Putamen (tissue), 1 donor: Measurements from ENCODE around the gene IGSF5.

ENCODE experiments used
- DNase-seq: peaks from one replicate; pipeline ENCODE4 v3.0.0-alpha.2; 2016; ENCODE audit warnings: low spot score

The IGSF5 gene

DNA sequence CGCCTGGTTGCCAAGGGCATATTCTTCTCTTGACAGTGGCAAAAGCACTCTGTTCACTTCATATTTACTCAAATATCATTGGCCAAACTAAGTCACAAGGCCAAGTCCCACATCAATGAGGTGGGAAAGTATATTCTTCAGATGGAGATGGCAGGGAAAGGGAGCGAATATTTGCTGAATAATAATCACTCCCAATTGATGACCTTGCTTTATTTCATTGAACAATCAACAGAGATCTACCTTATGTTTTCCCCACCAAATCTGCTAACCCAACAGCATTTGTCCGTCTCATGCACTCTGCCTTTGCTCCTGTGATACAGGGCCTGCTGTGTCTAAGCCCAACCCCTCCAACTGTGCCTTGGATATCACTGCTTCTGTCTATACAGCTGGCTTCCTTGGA, 77.1 kb downstream of the IGSF5 start:
- DNase-seq: no peak

DNA sequence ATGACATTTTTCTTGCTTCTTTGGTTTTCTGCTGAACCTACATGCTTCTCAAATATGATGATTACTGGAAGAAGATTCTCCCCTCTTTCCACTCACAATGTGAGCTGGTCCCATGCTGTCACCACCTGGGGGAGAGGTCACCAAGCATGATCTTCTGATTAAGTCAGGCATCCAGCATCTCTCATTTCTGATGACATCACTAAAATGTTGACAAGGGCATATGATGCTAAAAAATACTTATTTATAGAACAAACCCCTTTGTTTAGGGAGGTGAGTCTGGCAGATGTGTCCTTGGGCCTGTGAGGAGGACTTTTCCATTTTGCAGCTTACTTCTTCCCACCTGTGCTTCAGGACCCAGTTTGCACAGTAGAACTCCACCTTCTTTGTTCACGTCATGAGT, 80.3 kb downstream of the IGSF5 start:
- no peak for DNase-seq

DNA sequence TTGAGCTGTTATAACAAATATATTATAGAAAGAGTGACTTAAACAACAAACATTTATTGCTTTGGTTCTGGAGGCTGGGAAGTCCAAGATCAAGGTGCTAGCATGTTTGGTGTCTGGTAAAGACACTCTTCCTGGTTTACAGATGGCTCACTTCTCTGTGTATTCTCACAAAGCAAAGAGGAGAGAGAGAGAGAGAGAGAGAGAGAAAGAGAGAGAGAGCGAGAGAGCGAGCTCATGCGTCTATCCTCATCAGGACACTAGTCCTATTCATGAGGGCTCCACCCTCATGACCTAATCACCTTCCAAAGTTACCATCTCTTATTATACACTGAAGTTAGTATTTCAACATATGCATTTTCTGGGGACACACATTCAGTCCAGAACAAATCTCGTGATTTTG, 89.6 kb downstream of the IGSF5 start:
- DNase-seq: no peak

DNA sequence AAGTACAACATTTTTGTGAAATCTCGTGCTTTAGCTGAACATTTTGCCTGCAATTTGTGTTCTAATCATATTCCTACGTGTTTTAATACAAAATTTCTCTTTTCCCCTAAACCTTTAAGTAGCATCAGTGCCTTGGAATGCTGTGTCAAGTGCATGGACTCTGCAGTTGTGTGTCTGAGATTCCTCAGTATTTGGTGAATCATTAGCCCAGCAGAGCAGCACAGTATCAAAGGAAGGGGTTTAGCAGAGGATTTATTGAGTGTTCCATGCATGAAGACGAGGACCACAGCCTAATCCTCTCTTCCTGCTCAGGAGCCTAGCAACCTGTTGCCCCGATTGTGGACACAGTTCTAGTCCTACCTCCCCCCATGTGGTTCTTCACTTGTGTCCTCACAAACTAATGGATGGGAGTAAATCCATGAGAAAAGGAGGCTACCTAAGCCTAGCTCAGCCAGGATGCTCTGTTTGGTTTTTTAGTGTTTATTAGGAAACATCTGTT, 92.9 kb downstream of the IGSF5 start:
- DNase-seq: no peak

DNA sequence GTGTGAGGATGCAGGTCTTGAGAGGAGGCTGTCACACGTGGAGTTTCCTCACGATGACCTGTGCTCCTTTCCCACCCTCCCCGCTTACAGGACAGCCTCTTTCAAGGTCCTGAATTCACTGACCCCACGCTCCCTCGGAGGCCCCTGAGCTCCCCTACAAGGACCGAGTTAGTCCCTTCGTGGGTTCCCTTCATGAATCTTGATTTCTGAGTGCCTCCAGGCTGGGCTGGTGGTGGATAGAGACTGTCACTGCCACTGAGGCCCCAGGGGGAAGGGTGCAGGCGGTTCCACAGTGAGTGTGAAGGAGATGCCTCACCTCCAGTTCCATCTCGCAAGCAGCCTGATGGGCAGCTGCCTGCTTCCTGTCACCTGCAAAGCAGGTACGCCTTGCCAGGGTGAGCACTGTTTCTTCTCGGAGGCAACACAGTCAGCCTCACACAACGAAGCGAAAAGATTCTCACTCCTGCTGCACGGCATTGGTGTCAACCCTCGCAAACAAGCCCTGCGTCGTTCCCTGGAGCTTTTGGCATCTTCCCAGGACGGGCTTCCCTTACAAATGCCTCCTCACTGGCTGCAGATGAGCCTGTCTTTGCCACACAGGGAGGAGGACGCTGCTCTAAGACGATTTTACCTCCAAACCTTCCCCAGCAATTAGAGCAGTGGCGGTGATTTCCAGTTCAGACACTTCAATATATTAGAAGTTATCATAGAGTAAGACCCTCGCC, 95.6 kb downstream of the IGSF5 start:
- no peak for DNase-seq

DNA sequence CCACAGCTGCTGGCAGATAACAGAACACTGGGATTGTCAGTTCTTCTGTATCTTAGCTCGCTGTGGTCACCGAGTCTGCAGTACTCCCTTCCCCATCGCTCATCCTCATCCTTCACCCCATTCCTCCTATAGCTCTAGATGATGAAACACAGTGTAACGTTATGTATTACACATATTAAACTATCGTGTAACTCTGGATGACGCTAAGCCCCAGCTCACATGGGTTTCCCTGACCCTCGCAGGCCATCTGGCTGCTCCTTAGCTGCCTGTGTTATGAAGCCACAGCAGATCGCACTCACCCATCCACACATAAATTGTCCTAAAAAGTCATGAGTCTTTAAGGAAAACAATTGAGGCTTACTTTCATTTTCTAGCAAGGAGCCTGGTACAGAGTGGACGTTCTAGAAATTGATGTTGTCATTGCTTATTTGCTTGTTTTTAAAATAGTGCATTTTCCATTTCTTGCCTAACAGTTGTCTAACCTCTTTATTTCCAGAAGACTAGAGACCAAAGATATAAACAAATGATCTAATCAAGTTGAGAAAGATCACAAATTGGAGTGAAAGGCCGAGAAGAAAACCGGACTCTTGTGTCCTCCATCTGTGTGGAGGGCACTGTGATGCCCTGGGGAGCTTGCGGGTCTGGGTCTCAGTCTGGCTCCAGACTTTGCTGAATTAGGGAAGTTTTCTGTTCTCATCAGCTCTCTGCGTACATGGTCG, 97.9 kb downstream of the IGSF5 start:
- DNase-seq: no peak

DNA sequence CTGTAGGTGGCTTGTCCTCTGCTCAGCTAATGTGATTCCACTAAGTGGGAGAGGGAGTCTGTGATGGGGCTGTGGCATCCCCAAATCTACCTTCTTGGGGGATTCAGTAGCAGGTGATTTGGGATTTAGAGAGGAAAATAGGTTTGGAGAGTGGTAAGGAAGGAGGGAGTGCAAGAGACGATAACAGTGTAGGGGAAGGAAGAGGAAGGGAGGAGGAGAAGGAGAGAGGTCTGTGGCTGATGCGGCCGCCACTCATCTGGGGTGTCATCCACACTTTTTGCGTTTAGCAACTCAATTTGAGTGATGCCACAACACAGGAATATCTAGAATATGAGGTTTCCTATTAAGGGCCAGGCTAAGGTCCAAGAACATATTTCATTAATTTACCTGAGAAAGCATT, 98.5 kb downstream of the IGSF5 start:
- no peak for DNase-seq

DNA sequence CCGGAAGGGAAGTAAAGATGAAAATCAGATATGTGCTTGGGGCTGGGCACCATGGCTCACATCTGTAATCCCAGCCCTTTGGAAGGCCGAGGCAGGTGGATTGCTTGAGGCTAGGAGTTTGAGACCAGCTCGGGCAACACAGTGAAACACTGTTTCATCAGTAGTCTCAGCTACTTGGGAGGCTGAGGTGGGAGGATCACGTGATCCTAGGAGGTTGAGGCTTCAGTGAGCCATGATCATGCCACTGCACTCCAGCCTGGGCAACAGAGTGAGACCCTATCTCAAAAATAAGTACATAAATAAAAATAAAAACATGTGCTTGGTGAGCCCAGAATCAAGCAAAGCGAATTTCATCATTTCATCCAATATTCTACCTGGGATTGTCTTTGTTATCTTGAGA, 98.9 kb downstream of the IGSF5 start:
- DNase-seq: no peak

DNA sequence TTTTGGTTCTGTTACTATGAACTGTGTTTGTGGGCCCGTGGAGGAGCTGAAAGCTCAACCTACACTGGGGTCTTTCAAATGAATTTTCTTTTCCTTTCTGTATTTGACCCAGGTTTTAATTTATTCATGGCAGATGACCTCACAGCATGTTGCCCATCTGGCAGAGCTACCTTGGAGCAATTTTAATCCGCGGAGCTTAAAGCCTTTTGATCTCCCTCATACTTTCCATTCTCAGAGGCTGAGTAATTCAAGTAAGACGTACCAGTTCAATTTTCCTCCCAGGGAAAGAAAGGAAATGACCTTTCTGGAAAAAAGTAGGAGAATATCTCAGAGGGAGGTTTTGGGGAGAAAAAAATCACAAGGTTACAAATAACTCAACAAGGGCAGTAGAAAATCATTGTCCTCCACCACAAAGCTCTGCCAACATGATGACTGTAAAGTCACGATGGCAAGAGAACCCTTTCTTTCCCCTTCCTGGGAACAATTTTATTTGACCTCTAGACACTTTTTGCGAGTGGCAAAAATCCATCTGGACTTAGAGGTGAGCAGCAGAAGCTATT, 100.7 kb downstream of the IGSF5 start:
- DNase-seq: no peak

DNA sequence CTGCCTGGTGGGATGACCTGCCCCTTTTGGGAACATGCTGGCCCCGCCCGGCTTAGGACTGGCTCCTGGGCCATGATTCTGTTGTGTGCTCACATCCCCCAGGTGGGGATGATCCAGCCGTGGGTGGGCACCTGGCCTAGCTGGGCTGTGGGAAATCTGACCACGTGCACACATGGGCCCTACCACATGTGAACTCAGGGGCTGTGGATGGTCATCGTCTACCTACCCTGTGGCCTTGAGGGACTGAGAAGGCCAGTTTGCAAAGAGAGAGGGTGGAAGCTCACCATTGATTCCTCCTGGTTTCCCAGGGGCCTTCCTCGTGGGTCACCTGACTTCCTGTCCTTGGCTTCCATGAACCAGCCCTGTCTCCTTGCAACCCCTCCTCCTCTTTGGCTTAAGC, 102.9 kb downstream of the IGSF5 start:
- DNase-seq: no peak

DNA sequence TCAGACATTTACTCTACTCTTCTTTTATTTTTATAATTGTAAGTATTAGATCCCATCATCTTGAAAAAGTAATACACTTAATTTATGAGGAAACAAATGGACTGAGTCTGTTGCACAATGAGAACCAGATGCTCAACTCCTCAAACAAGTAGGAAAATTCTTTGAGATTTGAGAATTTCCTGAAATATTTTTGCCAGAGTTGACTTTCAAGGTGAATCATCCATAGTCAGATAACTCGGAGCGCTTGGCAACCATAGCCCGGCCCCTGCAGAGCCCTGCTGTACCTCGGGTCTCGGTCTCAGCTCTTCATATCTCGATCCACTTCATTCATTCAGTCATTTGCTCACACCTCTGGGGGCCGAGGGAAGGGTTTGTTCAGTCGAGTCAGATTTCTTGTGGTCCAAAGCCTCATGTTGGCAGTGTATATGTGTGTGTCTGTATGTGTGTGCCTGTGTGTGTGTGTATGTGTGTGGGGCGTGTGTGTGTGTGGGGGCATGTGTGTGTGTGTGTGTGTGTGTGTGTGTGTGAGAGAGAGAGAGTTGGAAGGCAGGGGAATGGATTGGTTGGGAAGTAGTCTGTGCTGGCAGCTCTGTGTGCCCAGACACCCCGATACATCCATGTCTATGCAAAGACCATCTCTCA, 104.2 kb downstream of the IGSF5 start:
- DNase-seq: no peak

DNA sequence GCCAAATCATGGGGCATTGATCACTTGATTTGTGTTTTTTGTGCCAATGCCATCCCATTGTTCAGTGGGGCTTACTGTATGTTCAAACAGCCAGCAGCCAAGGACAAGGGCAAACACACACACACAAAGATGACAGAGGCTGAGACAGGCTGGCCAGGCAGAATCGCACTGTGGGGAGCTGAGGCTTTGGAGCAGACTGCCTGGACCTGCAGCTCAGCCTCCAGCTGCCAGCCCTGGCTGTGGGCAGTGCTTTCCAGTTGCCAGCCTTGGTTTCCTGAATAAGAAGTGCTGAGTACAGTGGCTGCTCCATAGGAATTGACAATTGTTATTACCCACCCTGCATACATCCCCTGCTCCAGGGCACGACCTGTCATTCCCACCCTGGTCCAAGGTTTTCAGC, 105.3 kb downstream of the IGSF5 start:
- no peak for DNase-seq

DNA sequence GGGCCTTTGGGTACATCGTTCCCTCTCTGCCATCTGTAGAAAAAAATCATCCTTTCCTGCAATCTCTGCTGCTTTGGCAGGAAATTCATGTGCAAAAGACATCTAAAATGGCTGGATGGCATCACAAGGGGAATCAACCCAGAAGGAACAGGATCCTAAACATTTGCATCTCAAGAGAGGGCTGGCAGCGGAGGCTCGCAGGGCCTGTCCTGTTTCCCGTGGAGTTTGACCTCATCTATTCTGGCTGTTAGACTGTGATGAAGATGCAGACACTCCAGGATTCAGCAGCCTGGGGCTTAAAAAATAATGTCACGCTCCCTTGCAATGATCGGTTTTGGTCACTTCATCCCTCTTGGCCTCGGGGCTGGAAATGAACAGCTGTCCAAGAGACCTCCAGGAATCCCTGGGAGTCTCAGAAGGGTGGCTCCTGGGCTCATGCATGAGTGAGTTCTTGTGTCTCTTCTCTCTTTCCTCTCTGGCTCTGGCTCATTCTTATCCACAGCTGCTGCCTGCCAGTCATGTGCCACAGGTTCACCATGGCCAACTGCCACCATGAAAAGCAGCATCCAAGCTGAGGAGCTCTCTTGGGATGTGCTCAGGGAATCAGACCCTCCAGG, 106.1 kb downstream of the IGSF5 start:
- DNase-seq: no peak
